Muscle of leg (tissue), 11 donors: ENCODE data around the gene PLA2G2F. TPM values are rescaled to one million over a fixed set of nuclear protein-coding genes. Genes with fewer than 3 reads are reported as not detected.

Experiments
- DNase-seq: peaks from one replicate; pipeline ENCODE4 v3.0.0; 2013
- H3K27ac ChIP-seq: one replicate; pipeline ENCODE4 v1.5.1; 2013; ENCODE audit warnings: mild to moderate bottlenecking, low read length, control low read depth
- H3K27me3 ChIP-seq: one replicate; pipeline ENCODE4 v1.6.1; 2013; ENCODE audit warnings: low read length; ENCODE audit not compliant: control insufficient read depth, insufficient read depth
- H3K36me3 ChIP-seq: one replicate; pipeline ENCODE4 v1.6.1; 2013; ENCODE audit warnings: low read length; ENCODE audit not compliant: control insufficient read depth, insufficient read depth
- H3K4me1 ChIP-seq: one replicate; pipeline ENCODE4 v1.6.1; 2013; ENCODE audit warnings: low read length; ENCODE audit not compliant: control insufficient read depth, insufficient read depth
- H3K4me3 ChIP-seq: one replicate; pipeline ENCODE4 v1.5.1; 2013; ENCODE audit warnings: low read length, control low read depth
- H3K9me3 ChIP-seq: replicated peaks from 2 replicates; pipeline ENCODE4 v1.6.1; 2013; ENCODE audit warnings: low read depth, low read length; ENCODE audit not compliant: control insufficient read depth
- WGBS: methylation state at CpG from one replicate; pipeline ENCODE4 v1.1.5; 2013; ENCODE audit warnings: missing lambda C conversion rate; ENCODE audit not compliant: insufficient coverage; 5-methylcytosine and 5-hydroxymethylcytosine counted together
- polyA plus RNA-seq, 8 donors: library from polyadenylated mRNA; unstranded; fragments of 120-200 nt; gene quantifications; one replicate each; pipeline versions ENCODE4 v1.2.1 to v1.2.3, GENCODE V29; 2013; ENCODE audit warnings: inconsistent platforms in 1 of 8, low replicate concordance in 1 of 8; ENCODE audit not compliant: insufficient read length in 8 of 8, insufficient read depth in 1 of 8
- total RNA-seq: library from RNA; stranded (reverse); fragments of 120-200 nt; gene quantifications from one replicate; pipeline ENCODE4 v1.2.4, GENCODE V29; 2013

Gene PLA2G2F
- total and polyA plus RNA-seq, 9 donors = not detected

DNA sequence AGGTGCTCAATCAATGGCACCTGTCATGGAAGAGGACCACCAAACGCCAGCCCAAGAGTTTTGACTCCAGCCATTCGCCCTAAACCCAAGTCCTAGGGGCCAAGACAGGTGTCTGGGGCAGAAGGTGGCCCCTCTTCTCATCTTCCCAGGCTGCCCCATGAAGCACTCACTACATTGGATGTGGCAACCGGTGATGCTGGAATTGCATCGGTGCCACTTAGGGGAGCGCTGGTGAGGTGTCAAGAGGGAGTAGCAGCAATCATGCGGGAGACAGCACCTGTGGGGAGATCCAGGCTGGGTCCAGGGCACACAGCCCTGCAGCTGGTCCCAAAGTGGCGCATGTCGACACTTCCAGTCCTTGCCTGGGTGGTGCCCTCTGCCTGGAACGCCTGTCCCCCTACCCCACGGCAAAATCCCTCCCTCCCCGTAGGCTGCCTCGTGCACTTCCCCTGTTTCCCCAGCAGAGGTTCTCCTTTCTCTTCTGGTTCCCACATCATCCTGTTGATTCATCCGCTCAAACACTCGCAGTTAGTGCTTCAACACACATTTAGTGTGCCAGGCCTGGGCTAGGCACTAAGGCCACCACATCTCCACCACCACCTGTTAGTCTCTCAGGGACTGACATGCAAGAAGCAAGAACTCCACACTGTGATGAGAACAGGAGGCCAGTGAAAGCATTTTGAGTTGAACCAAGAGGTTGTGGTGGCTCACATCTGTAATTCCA lies 38.3 kb upstream of the PLA2G2F start:
- H3K36me3 ChIP-seq = no peaks in the 10 kb centered on the region
- no peak overlapping the region for H3K4me3 ChIP-seq
- peaks cover 9% of the 10 kb centered on the region for H3K27me3 ChIP-seq
- H3K4me1 ChIP-seq = no peaks in the 10 kb centered on the region
- peak; percentile 29 for DNase-seq
- WGBS = 38% methylated on average over 13 of the region's 14 CpGs
- no peaks in the 10 kb centered on the region for H3K9me3 ChIP-seq
- H3K27ac ChIP-seq = no peak overlapping the region

DNA sequence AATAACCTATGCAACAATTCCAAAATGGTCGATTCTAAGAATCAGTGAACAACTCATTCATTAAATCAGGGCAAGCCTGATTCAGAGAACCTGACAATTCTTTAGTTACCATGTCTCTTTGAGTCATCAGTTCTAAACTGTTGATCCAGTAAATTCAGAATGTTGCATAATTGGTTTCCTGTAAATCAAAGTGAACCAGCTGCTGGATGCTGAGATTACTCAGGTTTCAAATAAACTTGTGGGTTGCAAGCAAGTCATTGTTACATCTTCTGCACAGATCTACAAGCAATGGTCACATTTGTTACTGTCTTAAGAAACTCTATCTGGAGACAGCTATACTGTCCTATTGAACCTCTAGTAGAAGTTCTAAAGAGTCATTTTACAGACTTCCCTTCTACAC lies 36.2 kb upstream of the PLA2G2F start:
- no CpG with 5 or more reads among the region's 1 CpG for WGBS
- no peaks in the 10 kb centered on the region for H3K4me1 ChIP-seq
- H3K4me3 ChIP-seq = no peak overlapping the region
- no peak overlapping the region for H3K27ac ChIP-seq
- no peaks in the 10 kb centered on the region for H3K9me3 ChIP-seq
- DNase-seq = no peak
- peaks cover 14% of the 10 kb centered on the region for H3K27me3 ChIP-seq
- H3K36me3 ChIP-seq = no peaks in the 10 kb centered on the region

DNA sequence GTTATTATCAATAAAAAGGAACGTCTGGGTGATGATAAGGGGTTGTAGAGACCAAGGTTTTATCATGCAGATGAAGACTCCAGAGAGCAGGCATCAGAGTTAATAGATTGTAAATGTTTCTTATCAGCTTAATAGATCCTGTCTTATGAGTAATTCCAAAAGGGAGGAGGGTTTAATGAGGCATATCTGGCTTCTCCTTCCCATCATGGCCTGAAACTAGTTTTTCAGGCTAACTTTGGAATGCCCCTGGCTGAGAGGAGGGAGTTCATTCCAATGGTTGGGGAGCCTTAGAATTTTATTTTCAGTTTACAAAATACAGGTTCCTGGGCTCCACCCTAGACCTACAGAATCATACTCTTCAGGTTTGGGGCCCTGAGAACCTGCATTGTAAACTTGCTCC lies 33.3 kb upstream of the PLA2G2F start:
- DNase-seq = no peak
- Histone ChIP-seq H3K4me3 (no peak overlapping the region), H3K27me3 (peaks cover 20% of the 10 kb centered on the region), H3K27ac (no peak overlapping the region), H3K4me1 (no peaks in the 10 kb centered on the region), H3K36me3 (no peaks in the 10 kb centered on the region), H3K9me3 (no peaks in the 10 kb centered on the region)
- WGBS = 44% methylated on average over 1 of the region's 1 CpG

DNA sequence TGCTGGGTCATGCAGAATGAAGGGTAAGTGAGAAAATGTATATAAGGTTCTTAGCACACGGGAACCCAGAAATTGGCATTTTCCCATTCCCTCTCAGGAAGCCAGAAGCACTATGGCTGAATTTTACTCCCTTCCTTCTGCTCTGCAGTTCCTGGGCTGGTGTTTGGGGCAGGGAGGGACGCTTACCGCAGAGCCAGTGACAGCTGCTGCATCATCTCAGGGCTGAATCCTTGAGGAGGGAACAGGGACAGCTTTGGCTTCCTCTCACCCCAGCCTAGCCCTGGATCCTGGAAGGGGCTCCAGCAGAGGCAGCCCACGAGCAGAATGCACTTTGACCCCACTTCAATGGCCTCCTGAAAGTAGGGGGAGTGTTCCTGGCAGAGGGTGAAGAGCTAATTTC lies 31.8 kb upstream of the PLA2G2F start:
- peaks cover 18% of the 10 kb centered on the region for H3K27me3 ChIP-seq
- DNase-seq = no peak
- H3K36me3 ChIP-seq = no peaks in the 10 kb centered on the region
- no peaks in the 10 kb centered on the region for H3K9me3 ChIP-seq
- no peak overlapping the region for H3K4me3 ChIP-seq
- no peaks in the 10 kb centered on the region for H3K4me1 ChIP-seq
- no CpG with 5 or more reads among the region's 4 CpGs for WGBS
- H3K27ac ChIP-seq = no peak overlapping the region

DNA sequence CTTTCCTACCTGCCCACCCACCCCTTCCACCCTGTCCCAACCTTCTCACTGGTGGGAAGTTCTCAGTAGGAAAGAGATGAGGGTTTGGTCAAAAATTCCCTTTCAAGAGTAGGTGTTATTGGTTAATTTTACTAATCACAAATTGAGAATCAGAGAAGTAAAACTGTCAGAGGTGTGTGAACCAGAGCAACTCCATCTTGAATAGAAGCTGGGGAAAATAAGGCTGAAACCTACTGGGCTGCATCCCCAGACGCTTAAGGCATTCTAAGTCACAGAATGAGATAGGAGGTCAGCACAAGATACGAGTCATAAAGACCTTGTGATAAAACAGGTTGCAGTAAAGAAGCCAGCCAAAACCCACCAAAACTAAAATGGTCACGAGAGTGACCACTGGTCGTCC lies 31.3 kb upstream of the PLA2G2F start:
- Histone ChIP-seq H3K4me3 (no peak overlapping the region), H3K36me3 (no peaks in the 10 kb centered on the region), H3K27ac (no peak overlapping the region), H3K9me3 (no peaks in the 10 kb centered on the region), H3K4me1 (no peaks in the 10 kb centered on the region), H3K27me3 (peaks cover 18% of the 10 kb centered on the region)
- WGBS = 40% methylated on average over 2 of the region's 4 CpGs
- DNase-seq = no peak

DNA sequence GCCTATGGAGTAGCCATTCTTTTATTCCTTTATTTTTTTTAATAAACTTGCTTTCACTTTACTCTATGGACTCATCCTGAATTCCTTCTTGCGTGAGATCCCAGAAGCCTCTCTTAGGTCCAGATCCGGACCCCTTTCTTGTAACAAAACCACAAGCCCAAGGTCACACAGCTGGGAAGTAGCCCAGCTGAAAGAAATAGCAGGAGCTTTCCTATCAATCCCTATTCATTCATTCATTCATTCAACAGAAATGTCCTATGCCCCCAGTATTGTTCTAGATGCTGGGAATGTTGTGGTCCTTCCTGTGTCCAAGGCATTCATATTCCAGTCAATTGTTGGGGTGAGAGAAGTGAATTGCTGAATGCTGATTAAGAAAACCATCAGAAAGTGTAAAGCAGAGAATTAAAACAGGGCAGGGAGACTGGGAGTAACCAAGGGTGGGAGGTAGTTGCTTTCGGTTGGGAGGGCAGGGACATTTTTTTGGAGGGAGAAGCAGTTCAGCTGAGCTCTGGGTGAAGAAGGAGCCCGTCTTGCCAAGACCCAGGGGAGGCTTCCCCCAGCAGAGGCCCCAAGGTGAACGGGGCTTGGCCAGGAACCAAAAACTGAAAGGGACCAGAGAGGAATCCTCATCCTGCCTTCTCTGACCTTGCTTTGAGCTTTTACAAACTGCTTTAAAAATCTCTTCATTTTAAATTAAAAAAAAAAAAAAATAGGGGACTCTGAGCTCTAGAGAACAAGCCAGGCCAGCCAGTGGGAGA lies 30.6 kb upstream of the PLA2G2F start:
- Histone ChIP-seq H3K9me3 (no peaks in the 10 kb centered on the region), H3K4me1 (no peaks in the 10 kb centered on the region), H3K27ac (no peak overlapping the region), H3K27me3 (peaks cover 18% of the 10 kb centered on the region), H3K4me3 (no peak overlapping the region), H3K36me3 (no peaks in the 10 kb centered on the region)
- no peak for DNase-seq
- WGBS = 38% methylated on average over 2 of the region's 5 CpGs

DNA sequence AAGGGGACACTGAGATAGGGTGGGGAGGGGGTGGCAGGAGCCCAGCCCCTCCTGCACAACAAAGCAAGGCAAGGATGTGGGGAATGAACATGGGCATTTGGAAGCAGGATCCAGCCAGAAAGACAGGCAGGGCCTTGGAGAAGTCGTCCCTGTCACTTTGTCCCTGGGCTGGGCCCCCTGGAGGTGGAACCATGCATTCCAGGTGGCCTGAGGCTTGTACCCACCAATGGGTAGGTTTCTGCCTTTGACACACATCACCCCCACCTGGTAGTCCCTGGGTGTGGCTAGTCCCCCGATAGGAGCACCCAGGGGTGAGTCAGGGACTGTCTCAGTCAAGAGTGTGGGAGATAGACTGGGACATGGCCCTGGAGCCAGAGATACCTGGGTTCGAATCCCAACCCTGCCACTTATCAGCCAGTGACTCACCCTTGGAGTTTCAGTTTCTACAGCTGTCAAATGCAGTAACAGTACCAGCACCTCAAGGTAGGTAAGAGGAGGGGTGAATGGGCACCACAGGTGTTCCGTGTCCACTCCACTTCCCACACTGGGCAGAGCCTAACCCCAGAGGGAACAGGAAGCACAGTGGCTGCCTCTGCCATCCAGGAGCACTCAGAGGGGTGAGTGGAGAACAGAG lies 29.8 kb upstream of the PLA2G2F start:
- Histone ChIP-seq H3K4me1 (no peaks in the 10 kb centered on the region), H3K4me3 (no peak overlapping the region), H3K9me3 (no peaks in the 10 kb centered on the region), H3K27ac (no peak overlapping the region), H3K27me3 (peaks cover 22% of the 10 kb centered on the region), H3K36me3 (no peaks in the 10 kb centered on the region)
- WGBS = 33% methylated on average over 2 of the region's 4 CpGs
- no peak for DNase-seq

DNA sequence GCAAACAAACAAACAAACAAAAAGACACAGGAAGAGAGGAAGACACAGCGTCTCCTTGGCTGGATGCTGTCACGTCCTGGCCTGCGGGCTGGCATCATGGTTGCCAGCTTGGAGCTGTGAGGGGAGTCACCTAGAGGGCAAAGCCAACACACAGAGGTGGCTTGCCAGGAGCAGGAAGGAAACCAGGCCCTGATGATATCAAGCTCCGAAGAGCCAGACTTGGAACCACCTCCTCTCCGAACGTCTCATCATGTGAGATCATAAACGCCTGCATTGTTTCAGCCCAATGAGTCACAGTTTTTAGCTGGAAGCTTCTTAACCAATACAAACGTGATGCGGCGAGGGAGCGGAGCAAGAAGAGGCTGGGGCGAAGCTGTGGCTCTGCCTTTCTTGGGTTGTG lies 28.4 kb upstream of the PLA2G2F start:
- no peaks in the 10 kb centered on the region for H3K4me1 ChIP-seq
- H3K27ac ChIP-seq = no peak overlapping the region
- no peaks in the 10 kb centered on the region for H3K9me3 ChIP-seq
- no peak for DNase-seq
- peaks cover 19% of the 10 kb centered on the region for H3K27me3 ChIP-seq
- H3K36me3 ChIP-seq = no peaks in the 10 kb centered on the region
- 68% methylated on average over 10 of the region's 12 CpGs for WGBS
- no peak overlapping the region for H3K4me3 ChIP-seq

DNA sequence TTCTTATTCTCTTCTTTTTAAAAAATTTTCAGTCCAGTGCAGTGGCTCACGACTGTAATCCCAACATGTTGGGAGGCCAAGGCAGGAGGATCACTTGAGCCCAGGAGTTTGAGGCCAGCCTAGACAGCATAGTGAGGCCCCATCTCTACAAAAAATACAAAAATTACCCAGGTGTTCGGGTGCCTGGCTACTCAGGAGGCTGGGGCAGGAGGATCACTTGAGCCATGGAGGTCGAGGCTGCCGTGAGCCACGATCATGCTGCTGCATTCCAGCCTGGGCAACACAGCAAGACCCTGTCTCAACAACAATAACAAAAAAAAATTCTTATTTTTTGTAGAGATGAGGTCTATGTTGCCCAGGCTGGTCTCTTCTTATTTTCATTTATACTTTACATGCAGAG lies 27.7 kb upstream of the PLA2G2F start:
- WGBS = 83% methylated on average over 1 of the region's 5 CpGs
- Histone ChIP-seq H3K9me3 (no peaks in the 10 kb centered on the region), H3K27me3 (peaks cover 19% of the 10 kb centered on the region), H3K4me1 (no peaks in the 10 kb centered on the region), H3K4me3 (no peak overlapping the region), H3K36me3 (no peaks in the 10 kb centered on the region), H3K27ac (no peak overlapping the region)
- no peak for DNase-seq

DNA sequence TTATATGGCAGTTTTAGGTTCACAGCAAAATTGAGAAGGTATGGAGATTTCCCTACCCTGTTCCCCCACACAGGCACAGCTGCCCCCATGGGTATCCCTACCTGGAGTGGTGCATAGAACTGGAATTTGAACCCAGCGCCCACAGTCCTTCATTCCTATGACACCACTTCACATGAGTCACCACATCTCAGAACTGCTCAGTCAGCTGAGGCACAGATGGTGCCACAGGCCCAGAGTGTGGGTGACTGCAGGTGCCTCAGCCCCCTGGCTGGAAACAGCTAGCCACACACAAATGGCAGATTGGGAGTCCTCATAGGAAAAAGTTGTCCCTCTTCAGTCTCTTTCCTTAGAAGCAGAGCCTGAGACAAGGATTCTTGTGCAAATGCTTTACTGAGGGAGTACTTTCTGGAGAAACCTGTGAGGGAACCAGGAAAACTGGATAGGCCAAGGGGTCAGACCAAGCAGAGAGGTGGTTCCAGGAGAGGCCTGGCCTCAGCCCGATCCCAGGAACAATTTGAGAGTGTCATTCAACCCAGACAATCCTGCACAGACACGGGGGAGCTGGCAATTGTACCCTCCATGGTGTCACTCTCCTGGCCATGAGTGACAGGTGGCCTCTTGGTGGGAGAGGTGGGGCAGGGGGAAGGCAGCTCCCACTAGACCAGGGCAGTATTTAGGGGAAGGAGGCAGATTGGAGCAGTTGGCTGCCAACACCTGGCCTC lies 26.7 kb upstream of the PLA2G2F start:
- WGBS = 75% methylated on average over 2 of the region's 3 CpGs
- H3K4me1 ChIP-seq = no peaks in the 10 kb centered on the region
- no peak for DNase-seq
- H3K36me3 ChIP-seq = no peaks in the 10 kb centered on the region
- H3K9me3 ChIP-seq = no peaks in the 10 kb centered on the region
- H3K4me3 ChIP-seq = no peak overlapping the region
- no peak overlapping the region for H3K27ac ChIP-seq
- H3K27me3 ChIP-seq = peaks cover 17% of the 10 kb centered on the region
